Stimulated activated naive CD4-positive, alpha-beta T cell treated with Interleukin-2 at 50 U/mL for 16 hours (primary cell): ENCODE measurements around the gene KCNH2.
"Not testable (repeated sequence)": the region's sequence is repeated elsewhere in the genome, so short reads cannot be mapped to it uniquely, and the experiment has no call there.

Source experiments
- DNase-seq: peaks from one replicate; lab custom pipeline; 2025; lab: John Stamatoyannopoulos, UW

KCNH2 gene

GRCh38 chr7:151011616-151012015, 33.5 kb upstream of the KCNH2 start:
- DNase-seq, result not testable (repeated sequence)

GRCh38 chr7:151011097-151011409, 32.9 kb upstream of the KCNH2 start:
- no peak for DNase-seq

- peak; percentile 40 for DNase-seq
These were observed 32.4 kb upstream of the KCNH2 start for GRCh38 chr7:151010307-151011096.

- no peak for DNase-seq
These were observed 31.9 kb upstream of the KCNH2 start for GRCh38 chr7:151010037-151010306.

GRCh38 chr7:151009327-151010036, 31.4 kb upstream of the KCNH2 start:
- DNase-seq, result no peak

- DNase-seq, result peak; percentile 73
These were observed 30.6 kb upstream of the KCNH2 start for GRCh38 chr7:151008511-151009323.

- DNase-seq, result no peak
These were observed 30.0 kb upstream of the KCNH2 start for GRCh38 chr7:151008143-151008510.

- no peak for DNase-seq
These were observed 29.4 kb upstream of the KCNH2 start for GRCh38 chr7:151007469-151007898.

- no peak for DNase-seq
These were observed 28.6 kb upstream of the KCNH2 start for GRCh38 chr7:151006590-151007300.

- no peak for DNase-seq
These were observed 27.4 kb upstream of the KCNH2 start for GRCh38 chr7:151005566-151005965.

- DNase-seq, result no peak
These were observed 25.5 kb upstream of the KCNH2 start for GRCh38 chr7:151003572-151003971.

GRCh38 chr7:151001546-151001945, 23.4 kb upstream of the KCNH2 start:
- DNase-seq, result no peak

GRCh38 chr7:151000897-151001495, 22.9 kb upstream of the KCNH2 start:
- no peak for DNase-seq

GRCh38 chr7:150999497-151000230, 21.5 kb upstream of the KCNH2 start:
- DNase-seq, result no peak

GRCh38 chr7:150999001-150999400, 20.9 kb upstream of the KCNH2 start:
- DNase-seq, result no peak

- no peak for DNase-seq
These were observed 20.2 kb upstream of the KCNH2 start for GRCh38 chr7:150998341-150998740.

GRCh38 chr7:150997817-150998216, 19.7 kb upstream of the KCNH2 start:
- no peak for DNase-seq

GRCh38 chr7:150997075-150997511, 19.0 kb upstream of the KCNH2 start:
- no peak for DNase-seq

GRCh38 chr7:150996376-150997074, 18.4 kb upstream of the KCNH2 start:
- no peak for DNase-seq

- DNase-seq, result no peak
These were observed 16.9 kb upstream of the KCNH2 start for GRCh38 chr7:150994838-150995510.
